Measurements from ENCODE around the gene PCSK5. TPM values are rescaled to one million over a fixed set of nuclear protein-coding genes. Genes with fewer than 3 reads are reported as not detected.

Gene PCSK5
- total RNA-seq, 1 experiment from 2014 or later: 6.9 TPM

- intact Hi-C loops (cut with micrococcal nuclease): no loop called here
- DNase-seq (ENCODE audit: low read depth, low spot score): no peak
- ChIA-PET POLR2A (no interaction called here), CTCF (no interaction called here), RAD21 (ENCODE audit: low non-redundant PET in 1 of 2, low total read pairs in 2 of 2, uncharacterized antibody in 2 of 2, unreplicated experiment in 2 of 2) (no interaction called here)
- Histone ChIP-seq H3K27me3 (ENCODE audit: insufficient read depth, low read length) (no peaks in the 10 kb centered on the region), H2AFZ (ENCODE audit: low read depth, low read length, poor library complexity, severe bottlenecking) (no peak overlapping the region), H3K9me3 (ENCODE audit: control insufficient read depth in 1 of 2, insufficient read depth in 1 of 2, low read depth in 1 of 2, low read length in 2 of 2) (no peaks in the 10 kb centered on the region), H3K27ac (ENCODE audit: low read depth, low read length) (no peak overlapping the region), H3K9ac (ENCODE audit: low read length) (no peak overlapping the region), H3K4me2 (ENCODE audit: low read length) (no peak overlapping the region), H3K4me1 (ENCODE audit: control insufficient read depth in 1 of 2, insufficient read depth in 2 of 2, low read length in 2 of 2) (no peaks in the 10 kb centered on the region), H4K20me1 (ENCODE audit: insufficient read depth) (no peaks in the 10 kb centered on the region), H3K4me3 (replicated peaks in 1 of 2; ENCODE audit: low read depth in 1 of 2, low read length in 2 of 2) (no peak overlapping the region), H3K79me2 (ENCODE audit: insufficient read depth, low read length) (no peaks in the 10 kb centered on the region), H3K36me3 (ENCODE audit: control insufficient read depth in 1 of 2, insufficient read depth in 2 of 2, low read length in 2 of 2) (no peaks in the 10 kb centered on the region), H3K9me2 (ENCODE audit: insufficient read depth) (no peaks in the 10 kb centered on the region)
- TF ChIP-seq CTCF (IDR thresholded peaks at IDR 0.05 in 2 of 3, conservative IDR thresholded peaks at IDR 0.05 in 1 of 3; ENCODE audit: borderline replicate concordance in 1 of 3, insufficient read depth in 1 of 3, low read depth in 2 of 3, low read length in 2 of 3) (no peak), EGR1 (IDR thresholded peaks at IDR 0.05; ENCODE audit: low read depth) (no peak), CEBPB (IDR thresholded peaks at IDR 0.05; ENCODE audit: low read depth) (no peak), CBX3 (IDR thresholded peaks at IDR 0.05; ENCODE audit: low read depth) (no peak), POLR2A (IDR thresholded peaks at IDR 0.05; ENCODE audit: borderline replicate concordance, extremely low read depth, insufficient read depth, insufficient read length) (no peak), ZBTB33 (IDR thresholded peaks at IDR 0.05; ENCODE audit: extremely low read depth, insufficient replicate concordance, low read length) (no peak), RAD21 (IDR thresholded peaks at IDR 0.05; ENCODE audit: low read depth) (no peak), EZH2phosphoT487 (IDR thresholded peaks at IDR 0.05; ENCODE audit: borderline replicate concordance) (no peak), FOSL1 (IDR thresholded peaks at IDR 0.05; ENCODE audit: low read depth) (no peak), JUND (IDR thresholded peaks at IDR 0.05) (no peak), TCF7L2 (IDR thresholded peaks at IDR 0.05; ENCODE audit: borderline replicate concordance, extremely low read depth, insufficient read depth, insufficient read length) (no peak)
- BruUV-seq (replicated peaks): no TSS peak
- no peak for ATAC-seq
Measured at GRCh38 chr9:76109953-76110352, 219.5 kb downstream of the PCSK5 start.
